GM21619 (cell line): Measurements from ENCODE around the gene PIK3C2A.

Source experiments
- ATAC-seq: cut with Tn5 transposase; IDR thresholded peaks from one replicate; pipeline ENCODE4 v1.9.1; 2021; ENCODE audit not compliant: unreplicated experiment

The PIK3C2A gene

GRCh38 chr11:17163736-17164135 lies 44.0 kb downstream of the PIK3C2A start:
- ATAC-seq = no peak

GRCh38 chr11:17163291-17163690 lies 44.5 kb downstream of the PIK3C2A start:
- no peak for ATAC-seq

- ATAC-seq = no peak
Measured at GRCh38 chr11:17162376-17162775, 45.4 kb downstream of the PIK3C2A start.

GRCh38 chr11:17161515-17161914 lies 46.3 kb downstream of the PIK3C2A start:
- no peak for ATAC-seq

- no peak for ATAC-seq
Measured at GRCh38 chr11:17159441-17159840, 48.3 kb downstream of the PIK3C2A start.
